ENCODE data around the gene TENT5D.

GRCh38 chrX:80388206-80388605, 32.0 kb upstream of the TENT5D start:
- no peak for TF ChIP-seq CTCF (IDR thresholded peaks at IDR 0.05)
- TF ChIP-seq POLR2A (IDR thresholded peaks at IDR 0.05): no peak
